Measurements from ENCODE around the gene THRAP3. TPM values are rescaled to one million over a fixed set of nuclear protein-coding genes. Genes with fewer than 3 reads are reported as not detected.

THRAP3 gene
- total and polyA plus RNA-seq, 2 of the 8 experiments (the other 6 are each of a cell fraction or from before 2014, with no cell fraction given) = 40.2 to 183 TPM

- DNase-seq (ENCODE audit: low read depth in 1 of 2, low spot score in 2 of 2) (no peak), FAIRE-seq (peak; percentile 19)
- H3K79me1 ChIP-seq (ENCODE audit: low read depth, low read length) = no peaks in the 10 kb centered on the region
- no peaks in the 10 kb centered on the region for H3K79me2 ChIP-seq (ENCODE audit: control insufficient read depth in 1 of 2, insufficient read depth in 2 of 2, low read length in 2 of 2)
- peaks cover 5 to 12% (median 7%) of the 10 kb centered on the region in 4 experiments; a peak in 6 of 8 replicates for H3K36me3 ChIP-seq (ENCODE audit: control insufficient read depth in 2 of 4, insufficient read depth in 4 of 4, low read length in 3 of 4)
- H4K20me1 ChIP-seq (replicated peaks in 1 of 2; ENCODE audit: control insufficient read depth in 1 of 2, insufficient read depth in 2 of 2, low read length in 2 of 2) = peaks cover 0 to 6% of the 10 kb centered on the region in 2 experiments
- CTCF ChIA-PET (ENCODE audit: partially characterized antibody) = interaction anchor here (0.6 to 13.3 kb wide), 9 partner anchors 15 to 103 kb away, joined by 3 to 261 read pairs (median 4); partner anchors contain the start of genes MAP7D1 and TRAPPC3
- H3K18ac ChIP-seq (ENCODE audit: extremely low read depth, low read length) = no peak overlapping the region
- H3K56ac ChIP-seq (replicated peaks; ENCODE audit: insufficient read length, low read depth, low read length) = no peak overlapping the region
- no peak overlapping the region for H2BK120ac ChIP-seq (replicated peaks; ENCODE audit: low read depth, low read length)
- no peak overlapping the region for H3K23ac ChIP-seq (ENCODE audit: insufficient read length)
- H4K5ac ChIP-seq (ENCODE audit: insufficient read length, low read depth, low read length) = no peak overlapping the region
- H3K4me2 ChIP-seq (ENCODE audit: insufficient read depth in 1 of 2, low read depth in 2 of 2, low read length in 2 of 2) = no peak overlapping the region
- H3K27ac ChIP-seq (ENCODE audit: low read depth, low read length) = no peak overlapping the region
- H3K4me3 ChIP-seq (ENCODE audit: extremely low read depth in 1 of 4, insufficient read depth in 2 of 4, low read depth in 3 of 4, low read length in 4 of 4) = no peak overlapping the region
- H2BK20ac ChIP-seq (ENCODE audit: low read length) = no peak overlapping the region
- peaks cover 9% of the 10 kb centered on the region; the same call in 1 of the 2 replicates for H3K23me2 ChIP-seq (ENCODE audit: low read depth, low read length)
- H2AFZ ChIP-seq (ENCODE audit: low read length) = no peak overlapping the region
- 67% methylated on average over 2 of the region's 2 CpGs; no CpG with 5 or more reads in 1 of the 2 experiments for WGBS, 2 experiments (ENCODE audit: extremely low coverage in 1 of 2, insufficient coverage in 1 of 2, insufficient read length in 1 of 2, insufficient replicate concordance in 2 of 2, low coverage in 1 of 2, low lambda C conversion rate in 2 of 2, missing lambda C conversion rate in 1 of 2)
- TF ChIP-seq CHD2 (IDR thresholded peaks at IDR 0.05; ENCODE audit: low read length) = no peak
- TF ChIP-seq CBX5 (IDR thresholded peaks at IDR 0.05; ENCODE audit: low read depth, low read length) = no peak
- TF ChIP-seq KDM1A (IDR thresholded peaks at IDR 0.05; ENCODE audit: borderline replicate concordance, low read length) = no peak
- no peak for TF ChIP-seq CTBP2 (IDR thresholded peaks at IDR 0.05; ENCODE audit: borderline replicate concordance, insufficient read depth, insufficient read length, low read length)
- no peaks in the 10 kb centered on the region for H3K9me3 ChIP-seq (ENCODE audit: insufficient read depth in 2 of 2, low read depth in 1 of 2, low read length in 1 of 2)
- POLR2A ChIA-PET (ENCODE audit: partially characterized antibody) = interaction anchor here (0.7 to 2.8 kb wide), 8 partner anchors 12 to 42 kb away, joined by 3 to 12 read pairs (median 5); partner anchors contain the start of genes MAP7D1 and TRAPPC3
- H3K4ac ChIP-seq (replicated peaks; ENCODE audit: insufficient read length, low read depth, low read length) = no peak overlapping the region
- H3K27me3 ChIP-seq (replicated peaks in 1 of 4; ENCODE audit: control insufficient read depth in 3 of 4, extremely low read depth in 1 of 4, insufficient read depth in 3 of 4, low read length in 3 of 4) = no peaks in the 10 kb centered on the region
- H2BK5ac ChIP-seq (ENCODE audit: low read depth, low read length) = no peak overlapping the region
- H4K91ac ChIP-seq (replicated peaks; ENCODE audit: insufficient read length, low read length) = no peak overlapping the region
- H3K14ac ChIP-seq (ENCODE audit: insufficient read length) = no peak overlapping the region
- H3K9ac ChIP-seq (replicated peaks in 1 of 4; ENCODE audit: extremely low read depth in 1 of 4, low read depth in 3 of 4, low read length in 3 of 4) = no peak overlapping the region
- H2BK12ac ChIP-seq (ENCODE audit: low read depth, low read length) = no peak overlapping the region
- no peak overlapping the region for H2AK5ac ChIP-seq (ENCODE audit: low read depth, low read length)
- H2BK15ac ChIP-seq (ENCODE audit: low read length) = no peak overlapping the region
- H4K8ac ChIP-seq (ENCODE audit: extremely low read depth, insufficient read depth, low read length) = no peak overlapping the region
- peaks cover 7 to 14% (median 9%) of the 10 kb centered on the region in 4 experiments; a peak in 6 of 7 replicates for H3K4me1 ChIP-seq (replicated peaks in 1 of 4; ENCODE audit: control insufficient read depth in 3 of 4, insufficient read depth in 4 of 4, low read length in 3 of 4)
Observed at GRCh38 chr1:36182734-36183133, 41.5 kb upstream of the THRAP3 start.

Data from H1 (cell line).